ENCODE results near the gene CDK14.

CDK14 gene

DNA sequence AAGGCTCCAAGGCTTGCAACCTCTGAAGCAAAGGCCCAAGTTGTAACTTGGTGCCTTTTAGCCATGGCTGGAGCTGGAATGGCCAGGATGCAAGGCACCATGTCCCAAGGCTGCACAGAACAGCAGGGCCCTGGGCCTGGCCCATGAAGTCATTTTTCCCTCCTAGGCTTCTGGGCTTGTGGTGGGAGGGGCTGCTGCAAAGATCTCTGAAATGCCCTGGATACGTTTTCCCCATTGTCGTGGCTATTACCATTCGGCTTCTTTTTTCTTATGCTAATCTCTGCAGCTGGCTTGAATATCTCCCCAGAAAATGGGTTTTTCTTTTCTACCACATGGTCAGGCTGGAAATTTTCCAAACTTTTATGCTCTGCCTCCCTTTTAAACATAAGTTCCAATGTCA lies 234.2 kb downstream of the CDK14 start:
- no peak overlapping the region for H3K4me3 ChIP-seq (replicated peaks; ENCODE audit: low read depth, low read length)
- TF ChIP-seq, protein P1, sequence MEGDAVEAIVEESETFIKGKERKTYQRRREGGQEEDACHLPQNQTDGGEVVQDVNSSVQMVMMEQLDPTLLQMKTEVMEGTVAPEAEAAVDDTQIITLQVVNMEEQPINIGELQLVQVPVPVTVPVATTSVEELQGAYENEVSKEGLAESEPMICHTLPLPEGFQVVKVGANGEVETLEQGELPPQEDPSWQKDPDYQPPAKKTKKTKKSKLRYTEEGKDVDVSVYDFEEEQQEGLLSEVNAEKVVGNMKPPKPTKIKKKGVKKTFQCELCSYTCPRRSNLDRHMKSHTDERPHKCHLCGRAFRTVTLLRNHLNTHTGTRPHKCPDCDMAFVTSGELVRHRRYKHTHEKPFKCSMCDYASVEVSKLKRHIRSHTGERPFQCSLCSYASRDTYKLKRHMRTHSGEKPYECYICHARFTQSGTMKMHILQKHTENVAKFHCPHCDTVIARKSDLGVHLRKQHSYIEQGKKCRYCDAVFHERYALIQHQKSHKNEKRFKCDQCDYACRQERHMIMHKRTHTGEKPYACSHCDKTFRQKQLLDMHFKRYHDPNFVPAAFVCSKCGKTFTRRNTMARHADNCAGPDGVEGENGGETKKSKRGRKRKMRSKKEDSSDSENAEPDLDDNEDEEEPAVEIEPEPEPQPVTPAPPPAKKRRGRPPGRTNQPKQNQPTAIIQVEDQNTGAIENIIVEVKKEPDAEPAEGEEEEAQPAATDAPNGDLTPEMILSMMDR (IDR thresholded peaks at IDR 0.05; ENCODE audit: low read depth, low read length, missing control alignments) = no peak
- DNase-seq (ENCODE audit: extremely low read depth, low read depth) = no peak

DNA sequence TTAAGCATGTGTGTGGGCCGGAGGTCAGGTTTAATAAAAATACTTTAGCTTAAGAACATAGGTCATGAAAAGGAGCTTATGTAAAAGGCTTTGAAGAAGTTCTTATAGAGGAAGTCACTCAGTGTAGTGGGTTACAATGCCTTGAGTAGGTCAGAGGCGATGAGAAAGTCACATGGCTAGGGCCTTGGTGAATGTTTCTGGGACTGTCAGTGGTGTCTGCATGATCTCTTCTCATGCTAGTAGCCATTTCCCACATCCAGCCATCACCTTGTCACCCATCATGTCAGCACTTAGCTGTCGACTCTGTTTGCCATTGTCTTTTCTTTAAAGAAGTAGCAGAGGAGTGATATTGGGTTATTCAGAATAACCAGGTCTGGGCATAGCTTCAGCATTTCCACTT lies 236.6 kb downstream of the CDK14 start:
- DNase-seq (ENCODE audit: extremely low read depth, low read depth) = no peak
- TF ChIP-seq, protein P1 (IDR thresholded peaks at IDR 0.05; ENCODE audit: low read depth, low read length, missing control alignments) = no peak
- no peak overlapping the region for H3K4me3 ChIP-seq (replicated peaks; ENCODE audit: low read depth, low read length)

DNA sequence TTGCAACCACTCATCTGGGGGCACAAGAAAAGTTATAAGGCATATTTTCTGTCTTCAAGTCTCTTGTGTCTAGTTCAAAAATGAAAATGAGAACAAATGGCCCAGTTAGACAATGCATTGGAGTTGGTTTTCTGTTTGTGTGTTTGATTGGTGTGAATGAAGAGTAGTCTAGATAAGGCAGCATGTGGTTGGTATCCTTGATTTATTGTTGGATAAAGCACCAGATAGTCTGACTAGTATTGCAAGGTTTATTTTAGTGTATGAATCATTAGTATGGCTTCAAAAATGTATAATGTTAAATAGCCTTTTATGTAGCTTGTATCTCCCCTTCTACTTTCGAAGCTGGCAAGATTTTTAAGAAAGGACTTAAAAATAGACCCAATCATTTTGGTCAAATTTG lies 237.3 kb downstream of the CDK14 start:
- TF ChIP-seq, protein P1 (IDR thresholded peaks at IDR 0.05; ENCODE audit: low read depth, low read length, missing control alignments) = no peak
- no peak for DNase-seq (ENCODE audit: extremely low read depth, low read depth)
- no peak overlapping the region for H3K4me3 ChIP-seq (replicated peaks; ENCODE audit: low read depth, low read length)

DNA sequence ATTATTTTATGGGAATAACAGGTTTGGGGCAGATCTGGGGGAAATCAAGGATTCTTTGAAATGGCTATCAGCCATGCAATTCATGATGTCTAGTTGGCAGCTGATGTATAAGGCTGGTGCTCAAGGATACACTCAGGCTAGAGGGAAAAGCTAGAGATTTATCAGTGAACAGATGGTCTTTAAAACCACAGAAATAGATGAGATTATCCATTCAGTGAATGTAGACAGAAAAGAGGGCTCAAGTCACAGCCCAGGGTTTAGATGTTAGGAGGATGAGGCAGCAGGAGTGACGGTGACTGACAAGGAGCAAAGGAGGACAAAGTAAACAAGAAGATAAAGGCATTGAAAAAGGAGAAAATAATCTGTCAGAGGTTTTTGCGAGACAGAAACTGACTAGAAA lies 238.7 kb downstream of the CDK14 start:
- TF ChIP-seq, protein P1 (IDR thresholded peaks at IDR 0.05; ENCODE audit: low read depth, low read length, missing control alignments) = no peak
- H3K4me3 ChIP-seq (replicated peaks; ENCODE audit: low read depth, low read length) = no peak overlapping the region
- no peak for DNase-seq (ENCODE audit: extremely low read depth, low read depth)

DNA sequence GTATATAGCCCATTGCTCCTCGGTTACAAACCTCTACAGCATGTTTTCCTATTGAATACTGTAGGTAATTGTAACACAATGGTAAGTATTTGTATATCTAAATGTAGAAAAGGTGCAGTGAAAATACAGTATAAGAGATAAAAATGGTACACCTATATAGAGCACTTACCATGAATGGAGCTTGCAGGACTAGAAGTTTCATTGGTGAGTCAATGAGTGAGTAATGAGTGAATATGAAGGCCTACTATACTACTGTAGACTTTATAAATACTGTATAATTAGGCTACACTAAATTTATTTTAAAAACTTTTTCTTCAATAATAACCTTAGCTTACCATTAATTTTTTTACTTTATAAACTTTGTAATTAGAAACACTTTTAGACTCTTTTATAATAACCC lies 239.7 kb downstream of the CDK14 start:
- no peak for DNase-seq (ENCODE audit: extremely low read depth, low read depth)
- TF ChIP-seq, protein P1 (IDR thresholded peaks at IDR 0.05; ENCODE audit: low read depth, low read length, missing control alignments) = no peak
- H3K4me3 ChIP-seq (replicated peaks; ENCODE audit: low read depth, low read length) = no peak overlapping the region

DNA sequence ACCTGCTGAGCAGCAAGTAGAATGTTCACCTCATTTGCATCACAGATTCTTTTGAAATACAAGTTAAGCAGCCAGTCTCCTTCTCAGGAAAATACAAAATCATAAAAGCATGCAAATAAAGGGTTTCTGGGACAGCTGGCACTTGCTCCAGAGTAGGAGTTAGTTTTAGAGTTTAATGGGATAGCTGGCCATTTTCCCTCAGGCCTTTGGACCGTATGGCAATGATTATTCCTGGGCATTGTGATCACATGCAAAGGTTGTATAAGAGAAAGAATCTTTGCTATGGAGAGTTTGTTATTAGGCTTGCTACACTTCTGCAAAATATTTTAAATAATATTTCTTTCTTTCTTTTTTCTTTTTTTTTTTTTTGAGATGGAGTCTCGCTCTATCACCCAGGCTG lies 240.8 kb downstream of the CDK14 start:
- TF ChIP-seq, protein P1 (IDR thresholded peaks at IDR 0.05; ENCODE audit: low read depth, low read length, missing control alignments) = no peak
- peak; percentile 51 for DNase-seq (ENCODE audit: extremely low read depth, low read depth)
- H3K4me3 ChIP-seq (replicated peaks; ENCODE audit: low read depth, low read length) = no peak overlapping the region

DNA sequence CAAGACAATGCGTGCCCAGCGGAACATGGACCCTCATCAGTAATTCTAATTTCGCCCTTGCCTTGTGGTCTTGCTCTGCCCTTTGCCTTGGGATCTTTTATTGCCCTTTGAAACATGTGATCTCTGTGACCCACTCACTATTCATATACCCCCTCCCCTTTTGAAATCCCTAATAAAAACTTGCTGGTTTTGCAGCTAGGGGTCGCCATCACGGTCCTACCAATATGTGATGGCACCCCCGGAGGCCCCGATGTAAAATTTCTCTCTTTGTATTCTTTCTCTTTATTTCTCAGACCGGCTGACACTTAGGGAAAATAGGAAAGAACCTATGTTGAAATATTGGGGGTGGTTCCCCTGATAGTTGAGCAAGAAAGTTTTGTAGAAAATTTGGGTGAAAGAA lies 242.7 kb downstream of the CDK14 start:
- TF ChIP-seq, protein P1 (IDR thresholded peaks at IDR 0.05; ENCODE audit: low read depth, low read length, missing control alignments) = no peak
- H3K4me3 ChIP-seq (replicated peaks; ENCODE audit: low read depth, low read length) = no peak overlapping the region
- no peak for DNase-seq (ENCODE audit: extremely low read depth, low read depth)
